RPMI8226 (cell line): Measurements from ENCODE around the gene RNF220.
"Not testable (repeated sequence)": the region's sequence is repeated elsewhere in the genome, so short reads cannot be mapped to it uniquely, and the experiment has no call there.

Experiments
- DNase-seq: peaks from one replicate; pipeline ENCODE4 v3.0.0-alpha.2; 2015

Gene RNF220

DNA sequence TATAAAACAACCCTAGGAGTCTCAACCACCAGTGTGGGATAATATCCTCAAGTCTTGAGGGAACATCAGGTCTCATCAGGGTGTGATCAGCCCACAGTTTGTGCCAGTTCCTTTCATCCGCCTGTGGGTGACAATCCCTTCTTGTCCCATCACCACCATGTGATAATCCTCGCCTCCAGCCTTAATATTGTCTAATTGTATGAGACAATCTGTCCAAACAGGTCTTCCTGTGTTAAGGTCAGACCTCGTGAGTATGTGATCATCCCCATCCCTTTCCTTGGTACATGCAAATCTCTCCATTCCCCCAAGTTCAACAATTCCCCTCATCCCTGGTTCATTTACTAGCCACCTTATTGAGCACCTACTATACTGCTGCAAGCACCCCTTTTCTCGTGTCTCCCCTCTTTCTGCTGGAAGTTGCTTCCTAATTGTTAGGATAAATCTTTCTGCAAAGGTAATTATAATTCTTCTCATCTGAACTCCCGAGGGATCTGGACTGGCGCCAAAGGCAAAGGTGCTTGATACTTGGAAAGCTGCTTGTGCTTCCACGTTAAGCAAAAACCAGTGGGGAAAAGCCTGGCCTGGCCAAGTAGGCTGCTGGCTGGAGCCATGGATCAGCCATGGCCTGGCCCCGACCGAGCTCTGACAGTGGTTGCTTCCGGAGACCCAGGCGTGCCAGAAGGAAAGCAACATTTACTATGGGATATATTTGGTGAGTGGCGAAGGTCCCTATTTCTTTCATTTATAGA, 92.5 kb downstream of the RNF220 start:
- DNase-seq, result no peak

DNA sequence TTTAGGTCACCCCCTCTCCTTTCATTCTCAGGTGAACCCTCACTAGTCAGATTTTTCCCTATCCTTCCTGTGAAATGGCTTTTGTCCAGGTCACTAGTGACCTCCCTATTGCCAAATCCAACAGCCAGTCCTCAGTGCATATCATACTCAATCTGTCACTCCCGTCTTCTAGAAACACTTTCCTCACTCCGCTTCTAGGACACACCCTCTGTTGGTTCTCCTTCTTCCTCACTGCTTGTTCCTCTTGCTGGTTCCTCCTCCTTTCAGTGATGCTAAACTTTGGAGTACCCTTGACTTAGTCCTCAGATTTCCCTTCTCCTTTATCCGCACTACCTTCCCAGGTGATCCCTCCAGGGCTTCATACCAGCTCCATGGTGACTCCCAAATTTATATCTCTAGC, 94.3 kb downstream of the RNF220 start:
- no peak for DNase-seq

DNA sequence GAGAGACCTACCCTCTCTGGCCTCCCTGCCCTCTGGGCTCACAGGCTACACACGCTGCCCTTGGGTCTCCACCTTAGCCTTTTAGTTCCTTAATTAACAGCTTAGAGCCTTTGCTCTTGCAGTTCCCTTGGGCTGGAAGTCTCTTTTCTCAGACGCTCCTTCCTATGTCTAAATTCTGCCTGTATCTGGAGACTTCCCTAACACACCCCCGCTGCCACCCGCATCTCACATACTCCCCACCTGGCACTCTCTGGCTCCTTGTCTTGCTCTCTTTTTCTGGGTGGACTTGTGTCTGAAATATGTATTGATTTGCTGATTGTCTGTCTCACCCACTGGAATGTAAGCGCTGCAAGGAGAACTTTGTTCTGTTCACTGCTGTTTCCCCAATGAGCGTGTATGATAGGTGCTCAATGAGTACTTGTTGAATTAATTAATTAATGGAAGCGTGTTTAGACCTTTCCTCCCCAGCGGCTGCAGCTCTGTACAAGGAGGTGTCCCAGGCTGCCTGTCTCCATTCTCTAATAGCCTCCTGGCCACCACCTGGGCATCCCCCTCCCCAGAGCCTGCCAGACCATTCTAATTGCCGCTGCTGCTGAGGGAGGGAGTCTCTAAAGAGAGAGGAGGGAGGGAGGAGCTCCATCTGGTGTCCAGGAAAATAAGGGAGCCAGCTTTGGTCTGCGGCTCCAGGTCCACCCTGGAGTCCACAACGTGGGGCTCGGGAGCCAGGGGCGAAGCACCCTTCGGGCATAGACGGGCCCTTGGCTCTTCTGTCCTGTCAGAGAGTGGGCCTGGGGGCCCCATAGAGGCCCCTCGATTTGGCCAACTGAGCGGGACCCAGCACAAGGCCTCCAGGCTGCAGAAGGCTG, 95.4 kb downstream of the RNF220 start:
- no peak for DNase-seq

DNA sequence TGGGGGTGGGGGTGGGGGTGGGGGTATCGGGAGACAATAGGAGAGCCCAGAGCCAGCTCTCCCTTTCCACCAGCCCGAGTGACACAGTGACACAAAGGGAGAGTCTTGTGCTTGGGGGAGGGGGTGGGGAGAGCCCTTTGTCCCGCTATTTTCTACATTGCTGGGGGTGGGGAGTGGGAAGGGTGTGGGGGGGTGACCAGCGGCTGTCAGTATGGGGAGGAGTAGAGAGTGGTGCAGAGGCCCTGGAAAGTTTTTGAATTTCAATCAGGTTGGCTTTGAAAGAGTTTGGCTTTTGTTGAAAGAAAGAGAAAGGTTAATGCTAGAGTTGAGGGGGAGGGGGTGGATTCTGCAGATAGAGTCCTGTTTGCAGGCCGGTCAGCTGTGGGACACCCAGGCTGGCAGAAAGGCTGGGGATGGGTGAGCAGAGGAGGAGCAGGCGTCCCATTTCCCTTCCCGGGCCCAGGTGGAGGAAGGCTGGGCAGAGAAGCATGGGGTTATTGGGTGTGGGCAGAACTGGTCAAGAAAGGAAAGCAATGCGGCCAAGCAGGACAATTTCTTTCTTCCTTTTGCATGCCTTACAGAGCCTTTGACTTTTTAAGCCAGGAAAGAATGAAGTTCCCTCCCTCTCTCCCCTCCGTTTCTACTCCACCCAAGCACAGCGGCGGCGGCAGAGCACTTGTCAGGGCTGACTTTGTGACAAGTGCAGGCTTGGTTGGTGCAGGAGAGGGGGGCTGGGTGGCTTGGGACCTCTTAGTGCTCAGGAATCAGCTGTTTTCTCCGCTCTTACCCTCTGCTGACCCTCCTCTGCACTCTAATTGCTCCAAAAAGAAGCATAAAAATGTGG, 96.2 kb downstream of the RNF220 start:
- no peak for DNase-seq

DNA sequence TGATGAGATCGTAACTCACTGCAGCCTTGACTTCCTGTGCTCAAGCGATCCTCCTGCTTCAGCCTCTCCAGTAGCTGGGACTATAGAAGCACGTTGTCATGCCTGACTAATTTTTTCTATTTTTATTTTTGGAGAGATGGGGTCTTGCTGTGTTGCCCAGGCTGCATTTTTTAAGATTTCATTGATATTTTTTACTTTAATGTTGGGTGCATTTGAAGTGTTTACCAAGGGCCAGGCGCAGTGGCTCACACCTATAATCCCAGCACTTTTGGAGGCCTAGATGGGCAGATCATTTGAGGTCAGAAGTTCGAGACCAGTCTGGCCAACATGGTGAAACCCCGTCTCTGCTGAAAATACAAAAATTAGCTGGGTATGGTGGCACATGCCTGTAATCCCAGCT, 97.8 kb downstream of the RNF220 start:
- DNase-seq, result not testable (repeated sequence)

DNA sequence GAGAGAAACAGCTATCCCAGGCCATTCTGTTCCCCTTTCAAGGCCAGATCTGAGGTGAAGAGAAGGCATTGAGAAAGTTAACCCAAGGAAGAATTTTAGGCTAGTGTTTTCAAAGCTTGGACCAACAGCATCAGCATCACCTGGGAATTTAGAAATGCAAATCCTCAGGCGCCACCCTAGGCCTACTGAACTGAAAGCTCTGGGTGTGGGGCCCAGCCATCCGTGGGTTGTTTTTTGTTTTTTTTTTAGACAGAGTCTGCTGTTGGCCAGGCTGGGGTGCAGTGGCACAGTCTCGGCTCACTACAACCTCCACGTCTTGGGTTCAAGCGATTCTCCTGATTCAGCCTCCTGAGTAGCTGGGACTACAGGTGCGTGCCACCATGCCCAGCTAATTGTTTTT, 98.6 kb downstream of the RNF220 start:
- DNase-seq, result no peak

DNA sequence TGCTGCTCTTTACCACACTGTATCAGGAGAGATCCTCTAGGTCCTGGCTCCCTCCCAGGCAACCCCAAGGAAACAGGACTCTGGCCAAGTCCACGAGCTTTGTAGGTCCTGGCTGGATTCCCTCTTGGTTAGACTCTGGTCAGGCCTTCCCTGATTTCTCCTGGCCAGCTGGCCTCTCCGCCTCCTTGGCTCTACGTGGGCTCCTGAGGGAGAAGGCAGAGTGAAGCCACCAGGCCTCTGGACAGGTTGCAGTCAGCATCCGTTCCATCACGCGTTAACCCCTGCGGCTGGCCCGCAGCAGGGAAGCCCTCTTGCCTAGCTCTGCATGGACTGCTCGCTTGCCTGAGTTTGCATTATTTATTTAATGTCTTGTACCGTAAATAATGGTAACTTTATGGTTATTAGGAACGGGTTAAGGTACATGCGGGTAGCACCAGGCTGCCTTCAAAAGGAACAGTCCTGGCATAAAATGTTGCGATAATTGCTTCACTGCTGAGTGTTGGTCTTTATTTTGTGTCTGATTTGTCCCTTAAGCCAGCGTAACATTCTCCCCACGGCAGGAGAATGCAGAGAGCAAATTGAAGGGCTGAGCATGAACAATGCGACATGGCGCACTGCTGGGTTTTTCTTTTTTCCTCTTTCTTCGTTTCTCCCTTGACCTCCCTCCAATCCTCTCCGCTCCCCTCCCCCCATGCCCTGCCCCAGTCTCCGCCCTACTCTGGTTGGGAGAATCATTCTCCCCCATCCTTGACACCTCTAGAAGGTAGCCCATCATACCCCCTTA, 100.3 kb downstream of the RNF220 start:
- DNase-seq, result no peak

DNA sequence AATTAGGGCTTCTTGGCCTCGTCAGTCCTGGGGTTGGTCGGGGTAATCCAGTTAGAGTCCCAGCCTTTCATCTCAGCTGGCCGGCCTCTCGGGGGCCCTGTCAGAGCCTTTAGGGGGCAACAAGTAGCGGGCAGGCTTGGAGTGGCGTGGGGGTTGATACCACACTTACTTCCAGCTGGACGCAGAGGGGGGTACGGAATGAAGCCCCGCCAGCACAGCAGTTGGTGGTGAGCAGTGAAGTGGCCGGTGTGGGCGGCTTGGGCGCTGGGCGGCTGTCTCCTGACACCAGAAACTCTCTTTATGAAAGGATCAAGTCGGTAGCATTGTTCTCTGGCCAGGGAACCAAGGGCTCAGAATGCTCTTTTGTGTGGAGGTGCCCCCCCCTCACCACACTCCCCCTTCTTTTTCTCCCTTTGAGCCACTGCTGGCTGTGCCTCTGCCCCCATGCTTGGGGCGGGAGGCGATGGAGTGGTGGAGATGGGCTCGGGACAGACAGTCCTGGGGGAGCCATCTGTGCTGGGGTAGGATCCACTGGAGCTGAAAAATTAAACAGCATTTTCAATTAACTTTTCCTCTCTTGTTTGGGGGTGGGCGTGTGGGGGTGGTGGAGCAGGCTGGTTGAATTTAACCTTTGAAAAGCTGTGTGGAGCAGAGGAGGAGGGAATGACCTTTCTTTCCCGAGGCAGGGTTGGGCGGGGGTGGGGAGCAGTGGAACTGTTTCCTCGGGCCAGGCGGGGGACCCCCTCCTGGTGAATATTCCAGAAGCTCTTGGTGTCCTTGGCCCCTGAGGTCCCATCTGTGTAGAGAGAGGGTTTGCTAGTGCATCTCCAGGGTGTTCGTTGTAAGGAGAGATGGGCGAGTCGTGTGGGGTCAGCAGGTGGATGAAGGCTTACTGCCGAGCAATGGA, 102.7 kb downstream of the RNF220 start:
- DNase-seq, result no peak

DNA sequence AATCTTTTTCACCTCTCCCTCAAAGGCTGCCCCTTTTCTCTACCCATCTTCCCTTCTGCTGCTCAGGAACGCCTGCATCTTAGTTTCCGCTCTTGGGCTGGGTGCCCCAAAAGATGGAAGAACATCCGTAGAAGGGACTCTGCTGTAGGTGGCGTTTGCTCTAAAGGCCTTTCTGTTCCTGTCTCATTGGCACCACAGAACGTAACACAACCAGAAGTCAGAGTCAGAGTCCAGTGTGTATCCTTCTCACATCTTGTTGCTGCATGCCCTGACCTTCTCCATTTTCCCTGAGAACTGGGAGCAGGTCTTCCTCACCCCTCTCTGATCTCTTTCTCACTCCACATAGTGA, 103.3 kb downstream of the RNF220 start:
- DNase-seq, result no peak

DNA sequence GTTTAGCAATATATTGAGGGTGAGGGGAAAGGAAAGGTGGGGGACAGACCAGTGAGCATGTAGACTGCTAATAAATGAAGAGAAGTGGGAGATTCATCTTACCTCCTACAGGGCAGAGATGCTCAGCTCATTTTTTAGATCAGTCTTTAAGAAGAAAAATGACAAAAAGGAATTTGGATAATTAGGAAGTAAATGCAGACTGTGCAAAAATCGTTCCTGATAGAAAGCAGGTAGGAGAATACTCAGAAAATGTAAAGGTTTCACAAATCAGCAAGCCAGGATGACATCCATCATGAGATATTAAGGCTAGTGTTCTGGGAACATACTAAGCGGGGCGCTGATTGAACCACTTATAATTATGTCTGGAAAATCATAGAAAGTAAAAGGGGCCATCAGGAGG, 106.3 kb downstream of the RNF220 start:
- no peak for DNase-seq

DNA sequence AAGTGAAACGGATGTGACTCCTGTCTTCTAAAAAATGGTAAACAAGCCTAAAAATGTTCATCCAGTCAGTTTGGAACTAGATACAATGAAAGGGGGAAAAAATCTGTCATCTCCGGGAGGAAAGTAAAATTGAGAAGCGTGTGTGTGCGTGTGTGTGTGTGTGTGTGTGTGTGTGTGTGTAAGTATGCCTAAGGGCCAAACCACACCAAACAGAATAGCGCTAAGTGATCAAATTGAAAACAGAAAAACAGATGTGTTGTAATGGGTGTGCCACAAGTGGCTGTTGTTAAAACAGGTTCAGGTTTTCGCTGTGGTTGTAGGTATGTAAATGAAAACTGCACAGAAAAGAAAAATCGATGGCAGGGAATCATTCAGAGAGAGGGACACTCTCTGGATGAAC, 106.7 kb downstream of the RNF220 start:
- DNase-seq, result no peak

DNA sequence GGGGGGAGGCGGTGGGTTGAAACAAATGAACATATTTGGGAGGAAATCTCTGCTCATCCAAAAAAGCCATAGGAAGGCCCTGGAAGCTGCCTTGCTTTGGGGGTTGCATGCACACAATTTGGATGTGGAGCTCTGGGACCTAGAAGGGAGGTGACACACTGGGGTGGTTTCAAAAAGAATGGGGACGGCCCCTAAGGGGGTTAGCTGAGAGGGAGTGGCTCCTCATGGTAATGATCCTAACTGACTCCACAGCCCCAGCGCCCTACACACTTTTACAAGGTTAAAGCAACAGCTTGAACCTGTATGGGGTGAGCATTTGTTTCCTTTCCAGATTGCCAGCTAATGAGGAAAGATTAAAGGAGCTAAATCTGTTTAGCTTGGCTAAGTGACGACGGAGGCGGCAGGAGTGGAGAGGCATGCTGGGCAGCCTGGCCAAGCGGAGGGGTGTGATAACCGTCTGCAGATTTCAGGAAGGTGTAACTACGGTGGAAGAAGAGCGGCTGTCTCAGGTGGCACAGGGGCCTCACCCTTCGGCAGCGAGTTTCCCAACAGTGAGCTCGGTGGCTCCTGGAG, 107.3 kb downstream of the RNF220 start:
- no peak for DNase-seq

DNA sequence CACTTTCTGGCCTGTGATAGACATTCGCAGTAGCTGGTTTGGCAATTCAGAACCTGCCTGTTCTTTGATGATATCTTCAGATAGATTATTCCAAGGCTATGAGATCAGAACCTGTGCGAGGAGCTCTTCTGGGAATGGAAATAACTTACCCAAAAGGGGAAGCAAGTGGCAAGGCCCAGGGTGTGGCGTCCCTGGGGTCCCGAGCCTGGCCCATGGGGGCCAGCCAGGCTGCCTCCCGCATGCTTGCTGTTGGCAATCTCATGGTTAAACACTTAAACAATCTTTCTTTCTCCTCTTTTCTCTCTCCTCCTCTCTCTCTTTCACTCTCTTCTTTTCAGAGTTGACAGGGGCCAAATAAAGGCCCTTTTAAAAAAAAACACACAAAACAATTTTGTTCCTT, 108.1 kb downstream of the RNF220 start:
- no peak for DNase-seq

DNA sequence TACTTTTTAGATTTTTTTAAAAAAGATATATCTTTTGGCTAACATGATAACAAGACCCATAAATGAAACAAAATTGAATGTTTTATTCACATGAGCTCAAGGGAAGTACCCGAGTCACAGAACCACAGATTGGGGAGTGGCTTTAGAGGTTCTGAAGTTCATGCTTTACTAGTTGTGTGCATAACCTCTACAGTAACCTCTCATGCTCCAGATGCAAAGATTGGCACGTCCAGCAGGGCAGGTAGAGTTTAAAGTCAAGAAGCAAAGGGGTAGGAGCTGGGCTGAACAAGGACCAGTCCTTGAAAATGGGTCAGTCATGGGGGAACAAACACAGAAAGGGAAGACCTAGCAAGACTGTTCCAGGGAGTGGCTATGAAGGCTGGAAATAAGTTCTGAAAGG, 109.6 kb downstream of the RNF220 start:
- no peak for DNase-seq

DNA sequence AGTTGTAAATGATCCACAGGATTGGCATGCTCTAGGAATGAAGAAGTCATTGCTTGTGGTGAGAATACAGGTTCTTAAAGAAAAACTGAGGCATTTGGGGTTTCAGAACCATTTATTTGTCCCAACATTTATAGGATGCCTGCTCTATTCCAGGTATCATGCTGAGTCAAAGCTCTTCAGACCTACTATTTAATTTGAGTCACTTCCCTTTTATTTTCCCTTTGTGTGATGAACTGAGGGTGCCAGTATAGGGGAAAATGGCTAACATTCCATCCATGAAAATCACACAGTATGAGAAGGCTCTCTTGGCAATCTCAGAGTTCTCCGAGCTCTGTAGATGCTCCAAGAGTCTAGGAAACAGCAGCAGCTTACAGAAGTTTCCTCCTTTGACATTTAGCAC, 110.4 kb downstream of the RNF220 start:
- no peak for DNase-seq

DNA sequence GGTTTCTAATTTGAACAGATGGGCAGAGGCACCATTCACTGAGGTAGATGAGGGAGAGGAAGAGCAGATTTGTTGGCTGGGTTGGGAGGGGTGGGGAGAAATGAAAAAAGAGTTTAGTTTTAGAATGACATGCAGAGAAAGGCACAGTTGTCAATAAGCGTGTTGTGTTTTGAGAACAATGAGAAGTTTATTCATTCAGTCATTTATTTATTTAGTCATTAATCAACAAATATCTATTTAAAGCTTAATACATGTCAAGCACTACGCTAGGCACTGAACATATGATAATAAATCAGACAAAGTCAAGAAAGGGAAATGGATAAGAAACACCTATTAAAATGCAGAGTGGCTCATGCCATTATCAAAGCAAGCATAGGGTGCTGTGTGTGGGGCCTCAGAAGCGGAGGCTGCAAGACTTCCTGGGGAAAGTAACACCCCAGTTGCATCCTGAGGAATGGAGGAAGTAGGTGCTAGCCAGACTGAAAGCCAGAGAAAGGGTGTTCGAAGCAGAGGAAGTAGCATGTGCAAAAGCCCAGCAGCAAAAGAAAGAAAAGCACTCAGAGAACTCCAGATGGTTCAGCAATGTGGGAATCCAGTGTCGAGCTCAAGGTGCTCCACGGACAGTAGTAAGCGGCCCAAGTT, 114.1 kb downstream of the RNF220 start:
- DNase-seq, result no peak

DNA sequence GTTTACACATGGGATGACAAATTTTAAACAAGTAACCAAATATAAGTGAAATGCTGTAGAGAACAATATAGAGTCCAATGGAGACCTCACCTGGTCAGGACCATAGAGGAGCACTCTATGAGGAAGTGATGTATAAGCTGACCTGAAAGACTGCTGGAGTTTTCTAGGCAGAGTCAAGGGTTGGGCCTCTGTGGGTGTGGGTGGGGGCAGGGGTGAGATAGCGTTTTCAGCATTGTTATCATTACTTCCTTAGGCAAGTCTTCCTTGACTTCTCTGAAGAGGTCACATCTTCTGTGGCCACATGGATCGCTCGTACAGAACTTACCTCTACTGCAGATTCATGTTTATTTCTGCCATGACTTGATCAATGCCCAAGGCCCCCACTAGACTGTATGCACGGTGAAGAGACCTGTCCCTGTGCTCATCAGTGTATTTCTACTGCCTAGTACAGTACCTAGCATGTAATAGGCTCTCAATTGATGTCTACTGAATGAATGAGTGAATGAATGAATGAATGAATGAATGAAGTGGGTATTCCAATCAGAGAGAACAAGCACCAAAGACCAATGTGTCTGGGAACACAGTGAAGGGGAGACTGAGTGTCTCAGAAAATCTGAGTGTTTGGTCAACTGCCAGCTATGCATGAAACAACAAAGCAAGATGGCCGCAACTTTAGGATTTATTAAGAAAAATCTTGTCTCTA, 116.5 kb downstream of the RNF220 start:
- DNase-seq, result no peak

DNA sequence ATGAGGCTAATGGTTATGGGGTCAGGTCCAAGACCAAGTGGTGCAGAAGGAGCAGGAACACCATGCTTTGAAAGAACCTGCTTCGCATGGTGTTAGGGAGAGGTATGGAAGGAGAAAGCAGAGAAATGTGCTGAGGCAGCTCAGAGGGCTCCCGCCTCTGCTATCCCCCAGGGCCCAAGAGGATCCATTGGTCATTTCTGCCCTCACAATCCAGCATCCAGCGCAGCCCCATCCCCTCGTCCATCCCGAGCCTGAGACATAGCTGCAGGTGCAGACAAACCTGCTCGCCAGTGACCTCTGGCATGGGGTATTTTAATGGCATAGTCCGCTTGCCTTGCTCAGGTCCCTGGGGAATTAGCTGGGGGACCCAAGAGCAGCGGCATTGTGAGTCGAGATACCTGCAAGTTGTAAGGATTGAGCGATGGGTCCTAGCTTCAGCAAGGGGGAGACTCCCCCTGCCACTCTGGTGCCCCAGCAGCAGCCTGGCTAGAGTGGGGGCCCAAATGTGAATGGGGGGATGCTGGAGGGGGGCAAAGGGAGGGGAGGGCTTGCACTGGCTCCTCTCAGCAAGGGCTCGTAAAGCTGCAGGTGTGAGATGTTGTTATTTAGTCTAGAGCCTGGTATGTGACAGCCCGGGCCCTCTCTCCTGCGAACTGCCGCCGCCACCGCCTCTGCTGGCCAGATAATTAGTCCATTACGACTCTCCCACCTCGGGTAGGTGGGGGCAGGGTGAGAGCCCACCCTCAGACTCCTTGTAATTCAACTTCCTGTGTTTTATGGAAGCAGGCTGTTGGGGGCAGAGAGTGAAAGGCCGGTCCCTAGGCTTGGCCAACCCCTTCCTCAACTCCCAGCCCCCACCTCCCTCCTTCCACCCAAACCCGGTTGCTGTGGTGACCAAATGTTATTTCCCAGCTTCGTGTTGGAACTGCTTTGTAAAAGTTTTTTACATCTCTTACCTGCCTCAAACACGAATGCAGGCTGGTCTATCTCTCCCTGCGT, 118.8 kb downstream of the RNF220 start:
- DNase-seq, result no peak
